AG09309 (cell line): ENCODE results near the gene PSMB8.

Experiments
- DNase-seq: peaks from one replicate; pipeline ENCODE4 v3.0.0-alpha.2; 2010; ENCODE audit warnings: low read depth
- H3K4me3 ChIP-seq: 2 replicates; pipeline ENCODE4 v1.5.1; 2011; ENCODE audit warnings: mild to moderate bottlenecking, low read depth, low read length, moderate library complexity; ENCODE audit not compliant: control insufficient read depth
- TF ChIP-seq, protein P1 (sequence below): IDR thresholded peaks from 2 replicates; pipeline ENCODE4 v1.5.1; 2011; ENCODE audit warnings: mild to moderate bottlenecking, low read depth, low read length, inconsistent platforms; ENCODE audit not compliant: insufficient read depth, control insufficient read depth; ENCODE audit errors: missing control alignments

Gene PSMB8

DNA sequence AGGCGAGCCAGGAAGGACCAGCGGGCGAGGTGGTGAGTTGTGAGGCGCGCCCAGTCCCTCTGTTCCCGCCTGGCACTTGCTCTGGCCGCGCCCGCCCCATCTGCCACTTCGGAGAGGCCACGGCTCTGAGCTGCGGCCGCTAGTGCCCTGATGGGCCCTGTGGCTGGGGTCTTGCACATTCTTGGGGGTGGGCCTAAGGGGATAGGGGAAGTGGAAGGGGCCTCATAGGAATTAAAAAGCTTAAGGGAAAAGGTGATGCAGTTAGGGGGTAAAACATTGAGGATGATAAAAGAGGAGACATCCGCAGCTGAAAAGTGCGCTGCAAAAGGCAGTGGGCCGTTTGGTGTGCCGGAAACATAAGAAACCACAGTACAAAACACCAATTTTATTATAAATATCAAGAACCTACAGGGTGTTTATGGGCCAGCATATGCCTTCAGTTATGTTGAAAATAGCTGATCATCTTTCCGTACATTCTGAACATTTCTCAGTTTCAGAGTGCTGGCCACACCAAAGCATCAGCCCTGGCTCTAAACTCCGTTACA, 1.1 kb upstream of the PSMB8 start:
- TF ChIP-seq, protein P1, sequence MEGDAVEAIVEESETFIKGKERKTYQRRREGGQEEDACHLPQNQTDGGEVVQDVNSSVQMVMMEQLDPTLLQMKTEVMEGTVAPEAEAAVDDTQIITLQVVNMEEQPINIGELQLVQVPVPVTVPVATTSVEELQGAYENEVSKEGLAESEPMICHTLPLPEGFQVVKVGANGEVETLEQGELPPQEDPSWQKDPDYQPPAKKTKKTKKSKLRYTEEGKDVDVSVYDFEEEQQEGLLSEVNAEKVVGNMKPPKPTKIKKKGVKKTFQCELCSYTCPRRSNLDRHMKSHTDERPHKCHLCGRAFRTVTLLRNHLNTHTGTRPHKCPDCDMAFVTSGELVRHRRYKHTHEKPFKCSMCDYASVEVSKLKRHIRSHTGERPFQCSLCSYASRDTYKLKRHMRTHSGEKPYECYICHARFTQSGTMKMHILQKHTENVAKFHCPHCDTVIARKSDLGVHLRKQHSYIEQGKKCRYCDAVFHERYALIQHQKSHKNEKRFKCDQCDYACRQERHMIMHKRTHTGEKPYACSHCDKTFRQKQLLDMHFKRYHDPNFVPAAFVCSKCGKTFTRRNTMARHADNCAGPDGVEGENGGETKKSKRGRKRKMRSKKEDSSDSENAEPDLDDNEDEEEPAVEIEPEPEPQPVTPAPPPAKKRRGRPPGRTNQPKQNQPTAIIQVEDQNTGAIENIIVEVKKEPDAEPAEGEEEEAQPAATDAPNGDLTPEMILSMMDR = no peak
- H3K4me3 ChIP-seq = peak overlapping the region; percentile 65; the same call in 1 of the 2 replicates
- no peak for DNase-seq

DNA sequence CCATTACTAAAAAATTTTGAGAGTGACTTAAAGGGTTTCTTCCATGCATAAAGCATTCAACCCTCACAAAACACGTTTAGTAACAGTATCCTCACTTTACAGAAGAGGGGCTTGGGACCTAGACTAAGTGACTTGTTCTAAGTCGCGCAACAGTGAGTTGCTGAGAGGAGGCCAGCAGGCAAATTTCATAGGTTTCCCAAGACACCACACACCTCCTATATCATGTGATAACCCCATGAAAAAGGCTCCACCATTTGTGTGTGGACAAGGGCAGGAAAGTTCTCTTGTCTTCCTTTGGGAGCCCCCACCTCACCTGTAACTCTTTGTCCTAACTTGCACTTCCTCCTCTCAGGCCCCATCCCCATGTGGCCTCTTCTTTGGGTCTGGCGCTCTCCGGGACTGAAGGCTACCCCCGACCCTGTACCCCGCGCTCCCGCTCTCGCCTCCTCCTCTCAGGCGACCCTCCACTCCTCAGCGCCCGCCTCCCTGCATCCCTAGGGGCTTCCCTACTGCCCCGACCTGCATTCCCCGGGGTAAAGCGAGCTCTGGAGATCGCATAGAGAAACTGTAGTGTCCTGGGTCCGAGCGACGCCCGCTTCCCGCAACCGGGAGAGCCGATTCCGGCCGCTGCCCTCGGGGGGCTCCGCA, 392 bp downstream of the PSMB8 start:
- DNase-seq = no peak

DNA sequence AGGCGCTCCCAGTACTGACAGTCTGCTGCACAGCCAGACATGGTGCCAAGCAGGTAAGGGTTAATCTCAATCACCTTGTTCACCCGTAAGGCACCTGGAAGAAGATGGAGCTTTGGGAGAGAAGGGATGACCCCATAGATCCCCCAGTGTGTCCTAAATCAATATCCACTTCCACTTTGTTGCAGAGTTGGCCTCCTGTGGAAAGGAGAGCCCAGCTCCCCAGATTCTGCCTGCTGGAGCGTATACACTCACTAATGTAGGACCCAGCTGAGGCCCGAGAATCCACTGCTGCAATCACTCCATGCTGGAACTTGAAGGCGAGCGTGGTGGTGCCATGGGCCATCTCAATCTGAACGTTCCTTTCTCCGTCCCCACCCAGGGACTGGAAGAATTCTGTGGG, 1.2 kb downstream of the PSMB8 start:
- no peak for DNase-seq
- H3K4me3 ChIP-seq = no peak overlapping the region
- TF ChIP-seq, protein P1 = no peak

More for the DNA sequence above, 392 bp downstream of the PSMB8 start:
- peak overlapping the region; percentile 65 for H3K4me3 ChIP-seq
- TF ChIP-seq, protein P1 = no peak

DNA sequence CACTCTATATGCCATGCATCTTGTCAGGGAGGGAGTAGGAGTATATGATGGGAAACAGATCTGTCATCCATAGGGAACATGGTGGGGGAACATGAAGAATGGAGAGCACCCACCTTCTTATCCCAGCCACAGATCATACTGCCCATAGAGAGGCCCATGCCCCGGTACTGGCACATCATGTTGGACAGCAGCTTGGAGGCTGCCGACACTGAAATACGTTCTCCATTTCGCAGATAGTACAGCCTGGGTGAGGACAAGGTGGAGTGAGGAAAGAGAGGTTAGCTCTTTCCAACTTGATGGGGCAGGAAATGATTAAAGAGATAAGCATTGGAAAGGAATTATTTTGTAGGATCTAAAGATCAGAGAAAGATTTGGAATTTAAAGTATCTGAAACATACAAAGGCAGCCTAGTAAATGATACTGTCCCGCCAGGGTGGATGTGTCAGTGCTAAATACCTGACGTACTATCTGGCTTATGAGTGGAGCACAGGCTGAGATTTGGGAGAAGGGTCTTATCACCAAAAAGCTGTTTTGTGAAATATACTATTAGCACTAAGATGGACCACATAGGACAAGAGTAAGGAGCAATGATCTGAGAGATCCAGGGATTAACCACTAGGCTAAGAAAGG, 1.7 kb downstream of the PSMB8 start:
- DNase-seq = no peak
- no peak overlapping the region for H3K4me3 ChIP-seq

DNA sequence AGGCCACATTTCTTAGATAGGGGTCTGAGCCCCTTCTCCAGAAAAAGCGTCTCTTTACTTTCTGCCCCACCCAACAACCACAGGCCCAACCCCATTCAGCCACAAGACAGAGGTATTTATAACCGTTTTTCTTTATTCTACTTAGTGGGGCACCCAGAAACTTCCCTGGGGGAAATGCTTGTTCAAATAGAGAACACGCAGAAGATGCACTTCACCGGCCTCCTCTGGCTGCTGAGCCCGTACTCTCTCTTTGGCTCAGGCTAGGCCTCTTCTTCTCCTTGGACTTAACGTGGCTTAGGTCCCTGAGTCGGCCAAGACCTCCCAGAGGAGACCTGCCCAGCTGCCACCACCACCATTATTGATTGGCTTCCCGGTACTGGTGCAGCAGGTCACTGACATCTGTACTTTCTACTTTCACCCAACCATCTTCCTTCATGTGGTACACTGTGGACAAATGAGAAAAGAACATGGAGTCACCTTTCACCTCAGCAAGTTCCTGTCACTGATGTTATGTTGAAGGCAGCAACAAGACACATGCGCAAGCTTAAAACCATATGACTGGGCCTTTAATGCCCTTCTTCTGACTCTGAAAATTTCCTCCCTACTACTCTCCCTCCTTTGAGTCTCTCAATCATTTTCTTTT, 3.1 kb downstream of the PSMB8 start:
- H3K4me3 ChIP-seq = no peak overlapping the region
- TF ChIP-seq, protein P1 = no peak
- no peak for DNase-seq

More for the DNA sequence above, 1.7 kb downstream of the PSMB8 start:
- TF ChIP-seq, protein P1 = no peak

DNA sequence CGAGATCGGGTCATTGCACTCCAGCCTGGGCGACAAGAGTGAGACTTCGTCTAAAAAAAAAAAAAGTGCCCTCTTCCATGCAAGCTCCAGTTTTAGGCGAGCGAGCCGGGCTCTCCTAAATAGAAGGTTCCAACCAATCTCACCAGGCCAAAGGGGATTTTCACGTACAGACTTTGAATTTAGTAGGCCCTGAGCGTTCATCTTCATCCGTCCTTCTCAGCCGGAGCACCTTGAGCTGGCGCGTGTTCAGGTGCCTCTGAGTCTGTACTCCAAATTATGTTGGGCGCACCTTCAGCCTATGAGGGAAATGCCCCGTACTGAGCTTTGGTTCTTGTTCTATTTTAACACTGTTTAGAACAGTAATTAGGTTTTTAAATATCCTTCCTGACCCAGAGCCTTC, 4.5 kb downstream of the PSMB8 start:
- TF ChIP-seq, protein P1 = no peak
- no peak overlapping the region for H3K4me3 ChIP-seq
- no peak for DNase-seq
